Karpas-422 (cell line): Measurements from ENCODE around the gene CELF5. TPM values are rescaled to one million over a fixed set of nuclear protein-coding genes. Genes with fewer than 3 reads are reported as not detected.
"Not testable (repeated sequence)": the region's sequence is repeated elsewhere in the genome, so short reads cannot be mapped to it uniquely, and the experiment has no call there.

Experiments used
- DNase-seq: peaks from one replicate; pipeline ENCODE4 v3.0.0-alpha.2; 2015
- H2AFZ ChIP-seq: fragments of 200-600 bp; sonication (generic); 2 replicates; pipeline ENCODE4 v1.6.1; 2014; ENCODE audit warnings: antibody characterized with exemption, low read length, mixed read lengths
- H3K27ac ChIP-seq: fragments of 200-600 bp; sonication (generic); 2 replicates; pipeline ENCODE4 v1.5.1; 2014; ENCODE audit warnings: mild to moderate bottlenecking, low read length, moderate library complexity
- H3K27me3 ChIP-seq: fragments of 200-600 bp; sonication (generic); 2 replicates; pipeline ENCODE4 v1.6.1; 2014; ENCODE audit warnings: low read length, mixed read lengths
- H3K36me3 ChIP-seq: fragments of 200-600 bp; sonication (generic); 2 replicates; pipeline ENCODE4 v1.6.1; 2014; ENCODE audit warnings: low read length, mixed read lengths; ENCODE audit not compliant: insufficient read depth
- H3K4me1 ChIP-seq: fragments of 200-600 bp; sonication (generic); 2 replicates; pipeline ENCODE4 v1.6.1; 2014; ENCODE audit warnings: mild to moderate bottlenecking, low read length, mixed read lengths
- H3K4me2 ChIP-seq: fragments of 200-600 bp; sonication (generic); 2 replicates; pipeline ENCODE4 v1.6.1; 2014; ENCODE audit warnings: low read length, low read depth, mild to moderate bottlenecking; ENCODE audit not compliant: poor library complexity, severe bottlenecking
- H3K4me3 ChIP-seq: fragments of 200-600 bp; sonication (generic); 2 replicates; pipeline ENCODE4 v1.5.1; 2014; ENCODE audit warnings: mild to moderate bottlenecking, antibody characterized with exemption, low read length, mixed read lengths
- H3K79me2 ChIP-seq: fragments of 200-600 bp; sonication (generic); 2 replicates; pipeline ENCODE4 v1.6.1; 2014; ENCODE audit warnings: mild to moderate bottlenecking, low read length, mixed read lengths
- H3K9ac ChIP-seq: fragments of 200-600 bp; sonication (generic); 2 replicates; pipeline ENCODE4 v1.6.0; 2014; ENCODE audit warnings: low read length
- H3K9me2 ChIP-seq: fragments of 200-600 bp; sonication (generic), shearing (Covaris generic); replicated peaks from 2 replicates; pipeline ENCODE4 v1.6.0; 2014; ENCODE audit warnings: mild to moderate bottlenecking, low read length, moderate library complexity; ENCODE audit not compliant: insufficient read depth
- H3K9me3 ChIP-seq: fragments of 300-700, 200-600 bp; sonication (generic); 2 replicates; pipeline ENCODE4 v1.6.1; 2014; ENCODE audit warnings: low read length, mixed read lengths
- H4K20me1 ChIP-seq: fragments of 200-600 bp; sonication (generic); 2 replicates; pipeline ENCODE4 v1.6.1; 2014; ENCODE audit warnings: mild to moderate bottlenecking, antibody characterized with exemption, low read length, low read depth; ENCODE audit not compliant: insufficient read depth
- total RNA-seq: library from RNA; depleted of rRNA; stranded (reverse); fragments of >200 nt; shearing (Covaris generic); gene quantifications from 2 replicates; pipeline ENCODE4 v1.2.3, GENCODE V29; 2014; ENCODE audit warnings: low replicate concordance

Gene CELF5
- total RNA-seq, 1 experiment from 2014 or later, result not detected

DNA sequence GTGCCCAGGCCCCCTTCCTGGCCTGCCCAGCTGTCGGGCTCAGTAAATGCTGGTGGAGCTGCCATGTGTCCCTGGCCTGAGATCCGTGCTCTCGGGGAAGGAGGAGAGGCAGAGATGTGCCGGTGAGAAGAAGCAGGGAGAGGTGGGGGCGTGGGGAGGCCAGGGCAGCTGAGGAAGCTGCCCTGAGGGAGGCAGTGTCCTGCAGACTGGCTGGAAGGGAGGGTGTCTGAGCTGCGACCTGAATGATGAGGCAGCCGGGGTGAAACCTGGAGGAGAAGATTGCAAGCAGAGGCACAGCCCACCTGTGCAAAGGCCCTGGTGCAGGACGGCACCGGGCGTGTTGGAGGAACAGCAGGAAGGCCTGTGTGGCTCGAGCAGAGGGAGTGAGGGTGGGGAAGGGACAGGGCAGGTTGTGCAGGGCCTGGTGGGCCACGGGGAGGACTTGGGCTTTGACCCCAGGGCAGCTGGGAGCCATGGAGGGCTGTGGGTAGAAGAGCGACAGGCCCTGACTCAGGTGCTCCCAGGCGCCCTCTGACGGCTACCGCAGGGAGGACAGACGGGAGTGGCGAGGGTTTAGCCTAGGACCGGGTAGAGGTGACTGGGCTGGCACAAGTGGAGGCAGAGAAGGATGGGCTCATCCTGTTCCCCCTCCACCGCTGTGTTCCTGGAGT is 14.0 kb upstream of the CELF5 start:
- H3K36me3 ChIP-seq, result no peaks in the 10 kb centered on the region
- no peak overlapping the region for H3K27ac ChIP-seq
- H3K9me2 ChIP-seq, result no peaks in the 10 kb centered on the region
- H3K4me3 ChIP-seq, result no peak overlapping the region
- H2AFZ ChIP-seq, result no peak overlapping the region
- H3K79me2 ChIP-seq, result no peaks in the 10 kb centered on the region
- H3K4me2 ChIP-seq, result no peak overlapping the region
- no peaks in the 10 kb centered on the region for H3K27me3 ChIP-seq
- no peaks in the 10 kb centered on the region for H3K4me1 ChIP-seq
- no peaks in the 10 kb centered on the region for H3K9me3 ChIP-seq
- H4K20me1 ChIP-seq, result no peaks in the 10 kb centered on the region
- DNase-seq, result peak; percentile 84
- H3K9ac ChIP-seq, result no peak overlapping the region

DNA sequence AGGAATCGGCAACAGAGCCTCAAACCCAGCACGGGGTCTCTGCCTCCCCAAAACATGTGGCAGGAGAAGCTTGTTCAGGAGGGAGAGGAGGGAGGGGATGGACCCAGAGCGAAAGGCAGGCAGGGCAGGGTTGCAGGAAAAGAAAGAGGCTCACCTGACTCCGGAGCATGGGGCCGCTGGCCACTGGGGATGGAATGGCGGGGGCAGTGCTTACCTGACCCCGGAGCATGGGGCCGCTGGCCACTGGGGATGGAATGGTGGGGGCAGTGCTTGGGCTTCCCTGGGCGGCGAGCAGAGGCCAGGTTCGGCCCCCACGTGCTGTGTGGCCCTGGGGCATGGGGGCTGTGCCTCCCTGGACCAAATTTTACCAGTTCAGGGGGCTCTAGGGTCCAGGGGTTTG is 13.3 kb upstream of the CELF5 start:
- no peak overlapping the region for H3K4me2 ChIP-seq
- no peaks in the 10 kb centered on the region for H3K27me3 ChIP-seq
- no peaks in the 10 kb centered on the region for H3K79me2 ChIP-seq
- H3K4me3 ChIP-seq, result no peak overlapping the region
- H3K36me3 ChIP-seq, result no peaks in the 10 kb centered on the region
- no peaks in the 10 kb centered on the region for H3K9me3 ChIP-seq
- DNase-seq, result no peak
- no peak overlapping the region for H2AFZ ChIP-seq
- no peaks in the 10 kb centered on the region for H4K20me1 ChIP-seq
- no peaks in the 10 kb centered on the region for H3K9me2 ChIP-seq
- H3K27ac ChIP-seq, result no peak overlapping the region
- no peaks in the 10 kb centered on the region for H3K4me1 ChIP-seq
- H3K9ac ChIP-seq, result no peak overlapping the region

GRCh38 chr19:3213159-3213558 is 11.3 kb upstream of the CELF5 start:
- Histone ChIP-seq H3K9ac (no peak overlapping the region), H3K27ac (no peak overlapping the region), H2AFZ (no peak overlapping the region), H3K4me3 (no peak overlapping the region), H3K9me3 (no peaks in the 10 kb centered on the region), H3K36me3 (no peaks in the 10 kb centered on the region), H3K4me1 (no peaks in the 10 kb centered on the region), H3K4me2 (no peak overlapping the region), H3K79me2 (no peaks in the 10 kb centered on the region), H3K9me2 (no peaks in the 10 kb centered on the region), H4K20me1 (no peaks in the 10 kb centered on the region), H3K27me3 (no peaks in the 10 kb centered on the region)
- no peak for DNase-seq

DNA sequence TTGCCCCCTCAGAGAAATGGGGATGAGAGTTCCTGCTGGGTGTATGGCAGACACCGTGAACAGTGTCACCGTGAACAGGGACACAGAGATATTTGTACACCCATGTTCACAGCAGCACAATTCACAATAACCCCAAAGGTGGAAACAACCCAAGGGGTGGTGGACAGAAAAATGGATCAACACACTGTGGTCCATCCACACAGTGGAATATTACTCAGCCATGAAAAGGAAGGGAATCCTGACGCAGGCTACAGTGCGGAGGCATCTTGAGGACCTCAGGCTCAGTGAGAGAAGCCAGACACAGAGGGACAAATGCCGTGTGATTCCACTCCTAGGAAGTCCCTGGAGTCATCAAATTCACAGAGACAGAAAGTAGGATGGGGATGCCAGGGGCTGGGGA is 7.6 kb upstream of the CELF5 start:
- no peaks in the 10 kb centered on the region for H3K4me1 ChIP-seq
- DNase-seq, result no peak

GRCh38 chr19:3220576-3220975 is 3.9 kb upstream of the CELF5 start:
- H4K20me1 ChIP-seq, result no peaks in the 10 kb centered on the region
- H3K4me2 ChIP-seq, result no peak overlapping the region
- no peak overlapping the region for H3K9ac ChIP-seq
- H2AFZ ChIP-seq, result no peak overlapping the region
- no peak overlapping the region for H3K27ac ChIP-seq
- no peak overlapping the region for H3K4me3 ChIP-seq
- H3K27me3 ChIP-seq, result no peaks in the 10 kb centered on the region
- no peaks in the 10 kb centered on the region for H3K4me1 ChIP-seq
- no peaks in the 10 kb centered on the region for H3K36me3 ChIP-seq
- DNase-seq, result no peak
- no peaks in the 10 kb centered on the region for H3K9me3 ChIP-seq
- H3K9me2 ChIP-seq, result no peaks in the 10 kb centered on the region
- no peaks in the 10 kb centered on the region for H3K79me2 ChIP-seq

More for the DNA sequence above, 7.6 kb upstream of the CELF5 start:
- Histone ChIP-seq H4K20me1 (no peaks in the 10 kb centered on the region), H3K4me2 (no peak overlapping the region), H3K9ac (no peak overlapping the region), H3K4me3 (no peak overlapping the region), H2AFZ (no peak overlapping the region), H3K36me3 (no peaks in the 10 kb centered on the region), H3K9me3 (no peaks in the 10 kb centered on the region), H3K79me2 (no peaks in the 10 kb centered on the region), H3K9me2 (no peaks in the 10 kb centered on the region), H3K27me3 (no peaks in the 10 kb centered on the region), H3K27ac (no peak overlapping the region)

DNA sequence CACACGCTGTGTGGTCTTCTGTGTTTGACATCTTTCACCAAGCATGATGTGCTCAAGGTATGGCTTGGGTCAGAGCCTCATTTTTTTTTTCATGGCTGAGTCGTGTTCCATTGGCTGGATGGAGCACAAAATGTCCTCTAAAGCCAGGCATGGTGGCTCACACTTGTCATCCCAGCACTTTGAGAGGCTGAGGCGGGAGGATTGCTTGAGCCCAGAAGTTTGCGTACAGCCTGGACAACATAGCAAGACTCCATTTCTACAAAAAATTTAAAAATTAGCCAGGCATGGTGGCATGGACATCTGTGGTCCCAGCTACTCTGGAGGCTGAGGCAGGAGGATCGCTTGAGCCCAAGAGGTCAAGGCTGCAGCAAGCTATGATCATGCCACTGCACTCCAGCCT is 2.9 kb upstream of the CELF5 start:
- not testable (repeated sequence) for H3K9ac ChIP-seq, H3K9me3 ChIP-seq, DNase-seq, H3K27ac ChIP-seq, H3K4me3 ChIP-seq, H3K27me3 ChIP-seq, H3K36me3 ChIP-seq, H3K4me2 ChIP-seq, H4K20me1 ChIP-seq, H3K4me1 ChIP-seq, H3K79me2 ChIP-seq, H2AFZ ChIP-seq, H3K9me2 ChIP-seq

DNA sequence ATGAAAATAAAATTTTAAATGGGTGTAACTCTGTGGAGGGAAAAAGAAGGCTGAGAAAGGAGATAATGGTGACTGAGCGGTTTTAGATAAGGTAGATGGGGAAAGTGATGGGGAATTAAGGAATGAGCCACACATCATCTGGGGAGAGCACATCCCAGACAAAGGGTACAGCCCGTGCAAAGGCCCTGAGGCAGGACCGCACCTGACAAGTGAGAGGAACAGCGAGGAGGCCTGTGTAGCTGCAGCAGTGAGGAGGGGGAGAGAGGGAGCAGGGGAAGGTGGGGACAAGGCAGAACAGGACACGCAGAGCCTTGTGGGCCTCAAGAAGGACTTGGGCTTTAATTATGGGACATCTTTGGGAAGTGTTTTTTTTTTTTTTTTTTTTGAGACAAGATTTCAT is 1.8 kb upstream of the CELF5 start:
- Histone ChIP-seq H3K9ac (no peak overlapping the region), H3K27ac (no peak overlapping the region), H3K36me3 (no peaks in the 10 kb centered on the region), H3K9me3 (no peaks in the 10 kb centered on the region), H3K9me2 (no peaks in the 10 kb centered on the region), H2AFZ (no peak overlapping the region), H4K20me1 (no peaks in the 10 kb centered on the region), H3K4me3 (no peak overlapping the region), H3K79me2 (no peaks in the 10 kb centered on the region), H3K4me1 (no peaks in the 10 kb centered on the region), H3K27me3 (no peaks in the 10 kb centered on the region), H3K4me2 (no peak overlapping the region)
- DNase-seq, result no peak

GRCh38 chr19:3225169-3225485 is 666 bp downstream of the CELF5 start:
- Histone ChIP-seq H4K20me1 (no peaks in the 10 kb centered on the region), H3K4me1 (no peaks in the 10 kb centered on the region), H3K36me3 (no peaks in the 10 kb centered on the region), H3K4me2 (no peak overlapping the region), H3K79me2 (no peaks in the 10 kb centered on the region), H3K27me3 (no peaks in the 10 kb centered on the region), H3K9me3 (no peaks in the 10 kb centered on the region), H3K4me3 (no peak overlapping the region), H3K27ac (no peak overlapping the region), H3K9ac (no peak overlapping the region), H3K9me2 (no peaks in the 10 kb centered on the region), H2AFZ (no peak overlapping the region)
- DNase-seq, result no peak

GRCh38 chr19:3225677-3226093 is 1.2 kb downstream of the CELF5 start:
- no peaks in the 10 kb centered on the region for H3K79me2 ChIP-seq
- no peak overlapping the region for H3K4me2 ChIP-seq
- H2AFZ ChIP-seq, result no peak overlapping the region
- no peak overlapping the region for H3K9ac ChIP-seq
- H4K20me1 ChIP-seq, result no peaks in the 10 kb centered on the region
- H3K36me3 ChIP-seq, result no peaks in the 10 kb centered on the region
- H3K4me1 ChIP-seq, result no peaks in the 10 kb centered on the region
- no peak for DNase-seq
- H3K9me3 ChIP-seq, result no peaks in the 10 kb centered on the region
- no peaks in the 10 kb centered on the region for H3K9me2 ChIP-seq
- H3K27ac ChIP-seq, result no peak overlapping the region
- H3K4me3 ChIP-seq, result no peak overlapping the region
- no peaks in the 10 kb centered on the region for H3K27me3 ChIP-seq
